ENCODE results near the gene MS4A6A.

GRCh38 chr11:60193687-60194433, 11.0 kb upstream of the MS4A6A start:
- TF ChIP-seq MLLT1 (IDR thresholded peaks at IDR 0.05) (no peak), ZBTB17 (CRISPR knock-in tag; IDR thresholded peaks at IDR 0.05) (no peak), CTCF (IDR thresholded peaks at IDR 0.05 in 2 of 3, conservative IDR thresholded peaks at IDR 0.05 in 1 of 3; ENCODE audit: insufficient read depth in 2 of 3, low read depth in 1 of 3, low read length in 3 of 3) (peak; percentile 77 to 99 (median 91)), ZNF197 (CRISPR knock-in tag; IDR thresholded peaks at IDR 0.05; ENCODE audit: low read depth) (0 out of 2 replicates have a peak, but pooled peaks have one; percentile 8), THAP7 (CRISPR knock-in tag; IDR thresholded peaks at IDR 0.05) (no peak)

Data from K562 (cell line).